ENCODE data around the gene OGFR. TPM values are rescaled to one million over a fixed set of nuclear protein-coding genes. Genes with fewer than 3 reads are reported as not detected.
A peak's percentile ranks its signal among the peaks of the same experiment; 100 is the strongest.

The OGFR gene
- total and polyA plus RNA-seq, 2 donors (not counting 3 experiments of a cell fraction or from before 2014, with no cell fraction given), result 30.8 to 44.0 TPM

DNA sequence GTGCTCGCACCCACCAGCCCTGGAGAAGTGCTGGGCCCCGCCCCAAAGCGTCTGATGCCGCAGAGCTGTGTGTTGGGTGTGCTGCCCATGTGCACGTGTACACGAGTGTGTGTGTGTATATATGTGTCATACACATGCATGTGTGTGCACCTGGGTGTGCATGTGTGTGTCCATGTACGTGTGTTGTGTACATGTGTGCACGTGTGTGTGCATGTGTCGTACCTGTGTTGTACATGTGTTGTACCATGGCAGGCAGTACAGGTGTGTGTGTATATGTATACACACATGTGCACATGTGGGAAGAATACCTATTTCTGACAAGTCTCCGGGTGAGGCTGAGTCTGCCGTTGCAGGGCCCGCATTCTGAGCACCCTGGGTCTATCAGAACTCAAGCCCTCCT is 14.6 kb upstream of the OGFR start:
- Histone ChIP-seq H3K9ac (replicated peaks; ENCODE audit: extremely low read depth, insufficient read depth, low read length) (no peak overlapping the region), H3K4me2 (ENCODE audit: insufficient read depth, low read length) (no peak overlapping the region), H3K27me3 (ENCODE audit: control insufficient read depth in 2 of 2, insufficient read depth in 2 of 2, low read length in 2 of 2) (no peaks in the 10 kb centered on the region), H3K4me3 (replicated peaks in 1 of 3; ENCODE audit: insufficient read depth in 1 of 3, low read depth in 1 of 3, low read length in 3 of 3) (no peak overlapping the region), H3K9me3 (replicated peaks; ENCODE audit: control insufficient read depth, insufficient read depth, low read length) (no peaks in the 10 kb centered on the region), H2AFZ (ENCODE audit: low read depth, low read length) (no peak overlapping the region), H3K9me1 (replicated peaks; ENCODE audit: control insufficient read depth, extremely low read depth, insufficient read depth, low read length) (no peaks in the 10 kb centered on the region), H3K4me1 (ENCODE audit: control insufficient read depth, extremely low read depth, insufficient read depth, low read length) (peaks cover 24% of the 10 kb centered on the region), H4K20me1 (replicated peaks; ENCODE audit: control insufficient read depth, extremely low read depth, insufficient read depth, low read length) (no peaks in the 10 kb centered on the region), H3K36me3 (ENCODE audit: control insufficient read depth in 2 of 2, extremely low read depth in 1 of 2, insufficient read depth in 2 of 2, low read length in 2 of 2) (no peaks in the 10 kb centered on the region), H3K27ac (ENCODE audit: insufficient read depth, low read depth, low read length) (no peak overlapping the region), H3K79me2 (ENCODE audit: control insufficient read depth, insufficient read depth, low read length) (no peaks in the 10 kb centered on the region)
- FAIRE-seq, result no peak
- dilution Hi-C loops (cut with MboI; ENCODE audit: extremely low pct_ligation_motif_present, low sequenced_read_pairs) (no loop called here), intact Hi-C loops (cut with micrococcal nuclease) (loop anchor here (2.0 to 10.0 kb wide), 2 partner anchors 49 to 485 kb away; partner anchors contain the start of gene ADRM1)
- no TSS peak for BruUV-seq (replicated peaks)
- CTCF ChIA-PET, result interaction anchor here (0.8 to 6.4 kb wide), 13 partner anchors 7 to 147 kb away, joined by 3 to 98 read pairs (median 5); no protein-coding TSS in a partner anchor
- no peak for TF ChIP-seq POLR2AphosphoS5 (IDR thresholded peaks at IDR 0.05; ENCODE audit: insufficient read depth, low read depth, low read length)
- TF ChIP-seq MYC (IDR thresholded peaks at IDR 0.05; ENCODE audit: low read depth, low read length), result no peak
- no peak for DNase-seq (ENCODE audit: low read depth, low spot score)
- POLR2A ChIA-PET, result no interaction called here

- no peak overlapping the region for H3K4me3 ChIP-seq (replicated peaks in 1 of 3; ENCODE audit: insufficient read depth in 1 of 3, low read depth in 1 of 3, low read length in 3 of 3)
- dilution Hi-C loops (cut with MboI; ENCODE audit: extremely low pct_ligation_motif_present, low sequenced_read_pairs), result no loop called here
- H3K79me2 ChIP-seq (ENCODE audit: control insufficient read depth, insufficient read depth, low read length), result no peaks in the 10 kb centered on the region
- BruUV-seq (replicated peaks), result no TSS peak
- CTCF ChIA-PET, result interaction anchor here (0.6 to 6.4 kb wide), 50 partner anchors 9 to 411 kb away, joined by 3 to 120 read pairs (median 5); partner anchors contain the start of gene NTSR1
- no peaks in the 10 kb centered on the region for H3K27me3 ChIP-seq (ENCODE audit: control insufficient read depth in 2 of 2, insufficient read depth in 2 of 2, low read length in 2 of 2)
- no peaks in the 10 kb centered on the region for H3K36me3 ChIP-seq (ENCODE audit: control insufficient read depth in 2 of 2, extremely low read depth in 1 of 2, insufficient read depth in 2 of 2, low read length in 2 of 2)
- no peak overlapping the region for H3K27ac ChIP-seq (ENCODE audit: insufficient read depth, low read depth, low read length)
- no peaks in the 10 kb centered on the region for H3K9me1 ChIP-seq (replicated peaks; ENCODE audit: control insufficient read depth, extremely low read depth, insufficient read depth, low read length)
- no peak overlapping the region for H3K9ac ChIP-seq (replicated peaks; ENCODE audit: extremely low read depth, insufficient read depth, low read length)
- peaks cover 27% of the 10 kb centered on the region for H3K4me1 ChIP-seq (ENCODE audit: control insufficient read depth, extremely low read depth, insufficient read depth, low read length)
- intact Hi-C loops (cut with micrococcal nuclease), result loop anchor here (1.0 to 10.0 kb wide), 9 partner anchors 17 to 487 kb away; partner anchors contain the start of gene ADRM1
- H2AFZ ChIP-seq (ENCODE audit: low read depth, low read length), result peak overlapping the region; percentile 75
- peak overlapping the region; percentile 34 for H3K4me2 ChIP-seq (ENCODE audit: insufficient read depth, low read length)
- H4K20me1 ChIP-seq (replicated peaks; ENCODE audit: control insufficient read depth, extremely low read depth, insufficient read depth, low read length), result no peaks in the 10 kb centered on the region
- POLR2A ChIA-PET, result interaction anchor here (1.1 kb wide), 1 partner anchor 87 kb away, joined by 3 read pairs; no protein-coding TSS in a partner anchor
- peak; percentile 94 for DNase-seq (ENCODE audit: low read depth, low spot score)
- peak; percentile 99 for FAIRE-seq
- TF ChIP-seq EZH2 (IDR thresholded peaks at IDR 0.05; ENCODE audit: borderline replicate concordance, low read depth, low read length, severe bottlenecking) (no peak), POLR2A (IDR thresholded peaks at IDR 0.05; ENCODE audit: low read depth, low read length) (no peak), GATA2 (IDR thresholded peaks at IDR 0.05; ENCODE audit: insufficient read depth, insufficient read length, low read depth, low read length) (peak; percentile 44), POLR2AphosphoS5 (IDR thresholded peaks at IDR 0.05; ENCODE audit: insufficient read depth, low read depth, low read length) (peak; percentile 41), MAX (IDR thresholded peaks at IDR 0.05; ENCODE audit: insufficient read depth, insufficient read length) (peak; percentile 8)
- TF ChIP-seq, protein P1, sequence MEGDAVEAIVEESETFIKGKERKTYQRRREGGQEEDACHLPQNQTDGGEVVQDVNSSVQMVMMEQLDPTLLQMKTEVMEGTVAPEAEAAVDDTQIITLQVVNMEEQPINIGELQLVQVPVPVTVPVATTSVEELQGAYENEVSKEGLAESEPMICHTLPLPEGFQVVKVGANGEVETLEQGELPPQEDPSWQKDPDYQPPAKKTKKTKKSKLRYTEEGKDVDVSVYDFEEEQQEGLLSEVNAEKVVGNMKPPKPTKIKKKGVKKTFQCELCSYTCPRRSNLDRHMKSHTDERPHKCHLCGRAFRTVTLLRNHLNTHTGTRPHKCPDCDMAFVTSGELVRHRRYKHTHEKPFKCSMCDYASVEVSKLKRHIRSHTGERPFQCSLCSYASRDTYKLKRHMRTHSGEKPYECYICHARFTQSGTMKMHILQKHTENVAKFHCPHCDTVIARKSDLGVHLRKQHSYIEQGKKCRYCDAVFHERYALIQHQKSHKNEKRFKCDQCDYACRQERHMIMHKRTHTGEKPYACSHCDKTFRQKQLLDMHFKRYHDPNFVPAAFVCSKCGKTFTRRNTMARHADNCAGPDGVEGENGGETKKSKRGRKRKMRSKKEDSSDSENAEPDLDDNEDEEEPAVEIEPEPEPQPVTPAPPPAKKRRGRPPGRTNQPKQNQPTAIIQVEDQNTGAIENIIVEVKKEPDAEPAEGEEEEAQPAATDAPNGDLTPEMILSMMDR (IDR thresholded peaks at IDR 0.05; ENCODE audit: extremely low read depth in 1 of 2, insufficient read depth in 1 of 2, low read depth in 1 of 2, low read length in 2 of 2), result peak; percentile 99 to 100
- H3K9me3 ChIP-seq (replicated peaks; ENCODE audit: control insufficient read depth, insufficient read depth, low read length), result no peaks in the 10 kb centered on the region
Observed at GRCh38 chr20:62791301-62792181, 13.1 kb upstream of the OGFR start.
